HL-60 (cell line): Measurements from ENCODE around the gene KCNQ1.

Experiments used
- DNase-seq, 2 experiments: peaks; one replicate each; pipeline ENCODE4 v3.0.0-alpha.2; 2010 to 2020; ENCODE audit warnings: low read depth in 1 of 2, low spot score in 1 of 2
- H3K27ac ChIP-seq: fragments of 250-450 bp; sonication (Bioruptor Pico); replicated peaks from 2 replicates; pipeline ENCODE4 v1.5.1; 2020; ENCODE audit warnings: mild to moderate bottlenecking, moderate library complexity
- H3K27me3 ChIP-seq: fragments of 250-450 bp; sonication (Bioruptor Pico); 2 replicates; pipeline ENCODE4 v1.5.1; 2021; ENCODE audit warnings: mild to moderate bottlenecking, moderate library complexity; ENCODE audit not compliant: insufficient read depth, poor library complexity, severe bottlenecking
- H3K4me3 ChIP-seq: replicated peaks from 2 replicates; pipeline ENCODE4 v1.5.1; 2011; ENCODE audit warnings: mild to moderate bottlenecking, control low read depth, low read length; ENCODE audit not compliant: insufficient read depth
- GABPA ChIP-seq: IDR thresholded peaks from 2 replicates; pipeline ENCODE4 v1.6.1; 2012; ENCODE audit warnings: low read depth
- POLR2AphosphoS5 ChIP-seq: IDR thresholded peaks from 2 replicates; pipeline ENCODE4 v1.6.1; 2012; ENCODE audit warnings: low read depth
- SPI1 ChIP-seq: IDR thresholded peaks from 2 replicates; pipeline ENCODE4 v1.6.1; 2012; ENCODE audit warnings: low read depth, mild to moderate bottlenecking, borderline replicate concordance
- TF ChIP-seq, protein P1 (sequence below): IDR thresholded peaks from one replicate; pipeline ENCODE4 v1.5.1; 2011; ENCODE audit warnings: low read length, control low read depth, inconsistent platforms; ENCODE audit not compliant: insufficient read depth
- TF ChIP-seq, protein P2 (sequence below): IDR thresholded peaks from 2 replicates; pipeline ENCODE4 v1.6.1; 2012; ENCODE audit warnings: low read depth; ENCODE audit not compliant: insufficient replicate concordance

KCNQ1 gene

DNA sequence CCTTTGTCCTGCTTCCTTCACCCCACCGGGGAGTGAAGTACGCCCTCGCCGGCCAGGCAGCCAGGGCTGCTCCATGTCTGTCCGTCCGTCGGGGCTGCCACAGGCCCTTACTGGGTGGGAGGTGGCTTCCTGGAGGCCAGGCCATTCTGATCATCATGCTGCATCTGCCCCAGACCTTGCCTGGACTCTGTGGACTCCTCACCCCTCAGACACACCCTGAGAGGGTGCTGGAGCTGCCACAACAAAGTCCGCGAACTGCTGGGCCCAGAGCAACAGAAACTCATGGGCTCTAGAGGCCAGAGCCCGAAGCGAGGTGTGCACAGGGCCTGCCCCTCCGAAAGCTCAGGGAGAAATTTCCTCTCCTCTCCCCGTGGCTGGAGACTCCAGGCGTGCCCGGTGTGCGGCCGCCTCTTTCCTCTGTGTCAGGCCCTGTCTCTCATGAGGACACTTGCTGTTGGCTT, 130.8 kb downstream of the KCNQ1 start:
- no peak overlapping the region for H3K4me3 ChIP-seq
- DNase-seq: no peak
- TF ChIP-seq, protein P1, sequence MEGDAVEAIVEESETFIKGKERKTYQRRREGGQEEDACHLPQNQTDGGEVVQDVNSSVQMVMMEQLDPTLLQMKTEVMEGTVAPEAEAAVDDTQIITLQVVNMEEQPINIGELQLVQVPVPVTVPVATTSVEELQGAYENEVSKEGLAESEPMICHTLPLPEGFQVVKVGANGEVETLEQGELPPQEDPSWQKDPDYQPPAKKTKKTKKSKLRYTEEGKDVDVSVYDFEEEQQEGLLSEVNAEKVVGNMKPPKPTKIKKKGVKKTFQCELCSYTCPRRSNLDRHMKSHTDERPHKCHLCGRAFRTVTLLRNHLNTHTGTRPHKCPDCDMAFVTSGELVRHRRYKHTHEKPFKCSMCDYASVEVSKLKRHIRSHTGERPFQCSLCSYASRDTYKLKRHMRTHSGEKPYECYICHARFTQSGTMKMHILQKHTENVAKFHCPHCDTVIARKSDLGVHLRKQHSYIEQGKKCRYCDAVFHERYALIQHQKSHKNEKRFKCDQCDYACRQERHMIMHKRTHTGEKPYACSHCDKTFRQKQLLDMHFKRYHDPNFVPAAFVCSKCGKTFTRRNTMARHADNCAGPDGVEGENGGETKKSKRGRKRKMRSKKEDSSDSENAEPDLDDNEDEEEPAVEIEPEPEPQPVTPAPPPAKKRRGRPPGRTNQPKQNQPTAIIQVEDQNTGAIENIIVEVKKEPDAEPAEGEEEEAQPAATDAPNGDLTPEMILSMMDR: no peak
- TF ChIP-seq, protein P2, sequence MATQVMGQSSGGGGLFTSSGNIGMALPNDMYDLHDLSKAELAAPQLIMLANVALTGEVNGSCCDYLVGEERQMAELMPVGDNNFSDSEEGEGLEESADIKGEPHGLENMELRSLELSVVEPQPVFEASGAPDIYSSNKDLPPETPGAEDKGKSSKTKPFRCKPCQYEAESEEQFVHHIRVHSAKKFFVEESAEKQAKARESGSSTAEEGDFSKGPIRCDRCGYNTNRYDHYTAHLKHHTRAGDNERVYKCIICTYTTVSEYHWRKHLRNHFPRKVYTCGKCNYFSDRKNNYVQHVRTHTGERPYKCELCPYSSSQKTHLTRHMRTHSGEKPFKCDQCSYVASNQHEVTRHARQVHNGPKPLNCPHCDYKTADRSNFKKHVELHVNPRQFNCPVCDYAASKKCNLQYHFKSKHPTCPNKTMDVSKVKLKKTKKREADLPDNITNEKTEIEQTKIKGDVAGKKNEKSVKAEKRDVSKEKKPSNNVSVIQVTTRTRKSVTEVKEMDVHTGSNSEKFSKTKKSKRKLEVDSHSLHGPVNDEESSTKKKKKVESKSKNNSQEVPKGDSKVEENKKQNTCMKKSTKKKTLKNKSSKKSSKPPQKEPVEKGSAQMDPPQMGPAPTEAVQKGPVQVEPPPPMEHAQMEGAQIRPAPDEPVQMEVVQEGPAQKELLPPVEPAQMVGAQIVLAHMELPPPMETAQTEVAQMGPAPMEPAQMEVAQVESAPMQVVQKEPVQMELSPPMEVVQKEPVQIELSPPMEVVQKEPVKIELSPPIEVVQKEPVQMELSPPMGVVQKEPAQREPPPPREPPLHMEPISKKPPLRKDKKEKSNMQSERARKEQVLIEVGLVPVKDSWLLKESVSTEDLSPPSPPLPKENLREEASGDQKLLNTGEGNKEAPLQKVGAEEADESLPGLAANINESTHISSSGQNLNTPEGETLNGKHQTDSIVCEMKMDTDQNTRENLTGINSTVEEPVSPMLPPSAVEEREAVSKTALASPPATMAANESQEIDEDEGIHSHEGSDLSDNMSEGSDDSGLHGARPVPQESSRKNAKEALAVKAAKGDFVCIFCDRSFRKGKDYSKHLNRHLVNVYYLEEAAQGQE: no peak
- TF ChIP-seq POLR2AphosphoS5: no peak
- no peak overlapping the region for H3K27ac ChIP-seq
- H3K27me3 ChIP-seq: no peaks in the 10 kb centered on the region

DNA sequence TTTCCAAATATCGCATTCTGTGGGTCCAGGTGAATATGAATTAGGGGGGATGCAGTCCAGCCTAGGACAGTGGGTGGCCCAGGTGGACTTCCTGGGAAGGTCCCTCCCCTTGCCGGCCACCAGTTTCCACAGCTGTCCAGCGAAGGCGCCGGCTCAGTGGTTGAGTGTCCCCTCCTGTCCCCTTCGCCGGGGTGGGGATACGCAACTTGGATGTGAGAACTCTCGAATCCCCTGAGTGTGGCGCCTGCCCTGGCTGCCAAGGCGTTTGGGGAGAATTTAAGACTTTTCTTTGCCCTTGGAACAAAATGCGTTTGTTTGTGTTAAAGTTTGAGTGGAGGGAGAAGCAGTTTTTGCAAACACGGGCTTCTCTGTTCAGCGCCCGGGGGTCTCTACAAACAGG, 131.3 kb downstream of the KCNQ1 start:
- TF ChIP-seq, protein P2: no peak
- Histone ChIP-seq H3K27me3 (no peaks in the 10 kb centered on the region), H3K4me3 (no peak overlapping the region), H3K27ac (no peak overlapping the region)
- no peak for DNase-seq

DNA sequence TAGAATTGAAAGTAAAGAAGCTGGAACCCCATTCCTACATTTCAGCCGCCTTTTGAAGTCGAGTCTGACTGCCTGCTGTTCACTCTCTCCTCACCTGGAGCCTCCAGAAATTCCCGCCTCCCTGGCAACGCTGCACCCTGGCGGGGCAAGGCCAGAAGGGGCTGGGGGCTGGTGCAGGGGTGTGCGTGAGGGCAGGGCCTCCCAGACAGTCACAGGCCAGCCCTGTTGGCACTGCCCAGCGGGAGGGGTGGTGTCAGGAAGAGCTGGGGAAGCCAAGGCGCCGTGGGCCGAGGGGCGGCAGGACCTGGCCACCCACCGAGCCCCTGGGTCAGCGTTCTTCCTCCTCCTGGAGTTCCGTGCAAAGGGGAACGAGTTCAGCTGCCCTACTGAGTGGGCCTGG, 131.7 kb downstream of the KCNQ1 start:
- Histone ChIP-seq H3K27ac (no peak overlapping the region), H3K27me3 (no peaks in the 10 kb centered on the region), H3K4me3 (no peak overlapping the region)
- TF ChIP-seq SPI1 (no peak), GABPA (no peak), POLR2AphosphoS5 (no peak)
- TF ChIP-seq, protein P2: no peak
- TF ChIP-seq, protein P1: no peak
- no peak for DNase-seq
